Epithelial cell of proximal tubule (primary cell): ENCODE results near the gene CTSG. TPM values are rescaled to one million over a fixed set of nuclear protein-coding genes. Genes with fewer than 3 reads are reported as not detected.
"Not testable (repeated sequence)": the region's sequence is repeated elsewhere in the genome, so short reads cannot be mapped to it uniquely, and the experiment has no call there.

Experiments
- DNase-seq: peaks from one replicate; pipeline ENCODE4 v3.0.0-alpha.2; 2011; ENCODE audit warnings: low read depth
- H3K4me3 ChIP-seq: 2 replicates; pipeline ENCODE4 v1.5.1; 2011; ENCODE audit warnings: low read depth, mild to moderate bottlenecking, low read length
- CTCF ChIP-seq: conservative IDR thresholded peaks from 2 replicates; pipeline ENCODE4 v1.5.1; 2012; ENCODE audit warnings: low read depth, mild to moderate bottlenecking, low read length
- total RNA-seq: library from RNA; depleted of rRNA; stranded (reverse); fragments of >200 nt; gene quantifications from 2 replicates; pipeline ENCODE4 v1.2.3, GENCODE V29; 2015

CTSG gene
- total RNA-seq, 1 donor from 2014 or later: not detected

DNA sequence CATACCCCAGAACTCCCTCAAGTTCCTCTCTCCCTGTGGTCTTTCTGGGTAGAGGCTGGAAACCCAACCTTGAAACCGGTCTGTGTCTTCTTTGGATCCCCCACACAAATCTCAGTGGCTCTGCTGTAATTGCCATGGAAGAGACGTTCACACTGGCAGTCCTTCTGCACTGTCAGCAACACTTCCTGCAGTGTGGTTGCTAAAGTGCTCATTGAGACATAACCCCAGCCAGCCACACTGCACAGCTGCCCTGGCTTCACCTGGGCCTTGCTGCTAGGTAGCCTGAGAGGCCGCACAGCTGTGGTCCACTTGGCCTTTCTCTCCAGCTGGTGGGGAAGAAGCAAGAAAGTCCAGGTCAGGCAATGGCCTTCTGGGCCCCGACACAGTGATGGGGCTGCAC is 31.0 kb upstream of the CTSG start:
- DNase-seq: no peak
- no peak for TF ChIP-seq CTCF

DNA sequence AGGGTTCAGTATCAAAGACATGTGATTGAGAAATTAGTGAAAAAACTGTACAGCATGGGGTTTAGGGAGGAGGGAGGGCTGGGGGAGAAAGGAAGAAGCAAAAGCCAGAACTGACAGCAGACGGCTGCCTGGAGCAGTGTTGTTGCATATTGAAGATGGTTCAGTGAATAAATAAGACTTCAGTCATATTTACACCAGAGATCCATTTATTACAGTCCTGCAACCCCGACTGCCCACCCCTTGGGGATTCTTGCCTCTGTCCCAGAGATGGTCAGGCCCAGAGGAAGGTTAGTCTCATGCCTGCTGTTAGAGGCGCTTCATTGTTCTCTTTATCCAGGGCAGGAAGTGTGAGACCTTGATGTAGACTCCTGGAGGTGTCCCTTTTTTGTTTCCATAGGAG is 30.2 kb upstream of the CTSG start:
- TF ChIP-seq CTCF: no peak
- DNase-seq: no peak
- H3K4me3 ChIP-seq: no peak overlapping the region

More for the DNA sequence above, 31.0 kb upstream of the CTSG start:
- H3K4me3 ChIP-seq: no peak overlapping the region

GRCh38 chr14:24605435-24606190 is 29.6 kb upstream of the CTSG start:
- no peak for DNase-seq
- TF ChIP-seq CTCF: peak; percentile 52

DNA sequence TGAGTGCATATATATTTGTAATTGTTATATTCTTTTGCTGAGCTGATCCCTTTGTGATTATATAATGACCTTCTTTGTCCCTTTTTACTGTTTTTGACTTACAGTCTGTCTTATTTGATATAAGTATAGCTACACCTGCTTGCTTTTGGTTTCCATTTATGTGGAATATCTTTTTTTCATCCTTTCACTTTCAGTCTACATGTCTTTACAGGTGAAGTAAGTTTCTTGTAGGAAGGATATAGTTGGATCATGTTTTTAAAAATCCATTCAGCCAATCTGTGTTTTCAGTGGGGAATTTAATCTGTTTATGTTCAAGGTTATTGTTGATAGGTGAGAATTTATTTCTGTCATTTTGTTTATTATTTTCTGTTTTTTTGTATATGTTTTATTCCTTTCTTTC is 21.4 kb upstream of the CTSG start:
- no peak for TF ChIP-seq CTCF
- H3K4me3 ChIP-seq: no peak overlapping the region
- no peak for DNase-seq

More at GRCh38 chr14:24605435-24606190, 29.6 kb upstream of the CTSG start:
- no peak overlapping the region for H3K4me3 ChIP-seq

GRCh38 chr14:24595073-24595808 is 19.2 kb upstream of the CTSG start:
- no peak overlapping the region for H3K4me3 ChIP-seq
- DNase-seq: no peak
- TF ChIP-seq CTCF: no peak

- DNase-seq, H3K4me3 ChIP-seq: not testable (repeated sequence)
Observed at GRCh38 chr14:24591004-24591403, 15.0 kb upstream of the CTSG start.

GRCh38 chr14:24584402-24584801 is 8.4 kb upstream of the CTSG start:
- not testable (repeated sequence) for DNase-seq, H3K4me3 ChIP-seq

DNA sequence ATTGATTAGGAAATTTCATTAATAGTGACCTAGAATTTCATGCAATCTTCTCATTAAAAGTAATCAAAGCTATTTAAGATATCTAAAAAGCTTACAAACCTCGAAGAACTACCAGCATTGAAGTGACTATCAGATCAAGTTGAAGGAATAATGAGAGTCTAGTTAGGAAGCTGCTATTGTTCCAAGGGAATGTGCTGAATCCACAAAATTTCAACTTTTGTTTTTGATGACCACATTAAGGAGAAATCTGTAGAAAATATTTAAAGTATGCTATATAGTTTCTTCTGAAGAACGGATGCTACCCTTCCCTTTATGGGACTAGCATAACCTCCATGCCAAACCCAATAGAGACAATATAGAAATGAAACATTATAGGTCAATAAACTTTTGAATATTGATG is 2.5 kb upstream of the CTSG start:
- H3K4me3 ChIP-seq: no peak overlapping the region
- no peak for DNase-seq
- TF ChIP-seq CTCF: no peak
